GM12891 (cell line): ENCODE data around the gene CRIP1.

Experiments
- DNase-seq: peaks from one replicate; pipeline ENCODE4 v3.0.0; 2011; ENCODE audit warnings: low spot score; ENCODE audit not compliant: insufficient read length
- FAIRE-seq: peaks from 2 replicates; lab custom pipeline; 2011; peaks lifted over from hg19 to GRCh38; lab: Jason Lieb, UNC
- PAX5 ChIP-seq: IDR thresholded peaks from 2 replicates; pipeline ENCODE4 v1.6.1; 2011; ENCODE audit warnings: low read length, moderate library complexity, mild to moderate bottlenecking; ENCODE audit not compliant: insufficient read depth, severe bottlenecking
- POLR2A ChIP-seq: IDR thresholded peaks from 2 replicates; pipeline ENCODE4 v1.6.1; 2011; ENCODE audit warnings: low read depth, low read length, control low read depth
- POLR2AphosphoS5 ChIP-seq: IDR thresholded peaks from 2 replicates; pipeline ENCODE4 v1.6.1; 2011; ENCODE audit warnings: low read depth, low read length, control low read depth
- POU2F2 ChIP-seq: IDR thresholded peaks from 2 replicates; pipeline ENCODE4 v1.6.1; 2011; ENCODE audit warnings: low read depth, mild to moderate bottlenecking, control low read depth, low read length, moderate library complexity
- SPI1 ChIP-seq: IDR thresholded peaks from 2 replicates; pipeline ENCODE4 v1.6.1; 2011; ENCODE audit warnings: low read depth, low read length, control low read depth
- TAF1 ChIP-seq: IDR thresholded peaks from 2 replicates; pipeline ENCODE4 v1.6.1; 2011; ENCODE audit warnings: low read depth, low read length, control low read depth

The CRIP1 gene

GRCh38 chr14:105475269-105476096 is 11.2 kb upstream of the CRIP1 start:
- no peak for TF ChIP-seq POLR2AphosphoS5
- no peak for TF ChIP-seq PAX5
- TF ChIP-seq POLR2A = no peak
- no peak for TF ChIP-seq POU2F2
- TF ChIP-seq SPI1 = no peak
- no peak for TF ChIP-seq TAF1
- DNase-seq (no peak), FAIRE-seq (no peak)

- FAIRE-seq (no peak), DNase-seq (no peak)
- TF ChIP-seq POLR2AphosphoS5 = no peak
- TF ChIP-seq POLR2A = no peak
- TF ChIP-seq TAF1 = no peak
- TF ChIP-seq PAX5 = no peak
- TF ChIP-seq POU2F2 = no peak
- TF ChIP-seq SPI1 = no peak
These were observed 10.4 kb upstream of the CRIP1 start for GRCh38 chr14:105476097-105476830.

GRCh38 chr14:105476831-105477659 is 9.6 kb upstream of the CRIP1 start:
- FAIRE-seq (no peak), DNase-seq (no peak)
- TF ChIP-seq POU2F2 (no peak), POLR2A (no peak), PAX5 (no peak), POLR2AphosphoS5 (no peak), TAF1 (no peak), SPI1 (no peak)

- TF ChIP-seq PAX5 = no peak
- no peak for TF ChIP-seq TAF1
- TF ChIP-seq POU2F2 = no peak
- TF ChIP-seq SPI1 = no peak
- TF ChIP-seq POLR2AphosphoS5 = no peak
- no peak for TF ChIP-seq POLR2A
- DNase-seq = no peak
- peak; percentile 35 for FAIRE-seq
These were observed 8.9 kb upstream of the CRIP1 start for GRCh38 chr14:105477660-105478397.

- TF ChIP-seq TAF1 (no peak), POLR2AphosphoS5 (no peak), POLR2A (no peak)
- no peak for DNase-seq
- no peak for FAIRE-seq
These were observed 8.1 kb upstream of the CRIP1 start for GRCh38 chr14:105478398-105479251.

GRCh38 chr14:105479431-105480158 is 7.1 kb upstream of the CRIP1 start:
- DNase-seq (no peak), FAIRE-seq (no peak)
- TF ChIP-seq POLR2A = no peak
- TF ChIP-seq PAX5 = no peak
- TF ChIP-seq POLR2AphosphoS5 = no peak
- no peak for TF ChIP-seq POU2F2
- TF ChIP-seq TAF1 = no peak
- TF ChIP-seq SPI1 = no peak

- no peak for TF ChIP-seq POLR2A
- TF ChIP-seq TAF1 = no peak
- no peak for TF ChIP-seq PAX5
- no peak for TF ChIP-seq POLR2AphosphoS5
- TF ChIP-seq POU2F2 = no peak
- TF ChIP-seq SPI1 = no peak
- FAIRE-seq (no peak), DNase-seq (no peak)
These were observed 6.4 kb upstream of the CRIP1 start for GRCh38 chr14:105480199-105480746.
